C4-2B (cell line): Measurements from ENCODE around the gene RFX8.

Source experiments
- ZFX ChIP-seq: fragments of 450-650 bp; IDR thresholded peaks from 2 replicates; pipeline ENCODE4 v1.6.1; 2017
- TF ChIP-seq, protein P1 (sequence below): fragments of 450-650 bp; conservative IDR thresholded peaks from 2 replicates; pipeline ENCODE4 v1.5.1; 2017; ENCODE audit warnings: mild to moderate bottlenecking

GRCh38 chr2:101359410-101359954 is 115.4 kb downstream of the RFX8 start:
- TF ChIP-seq, protein P1, sequence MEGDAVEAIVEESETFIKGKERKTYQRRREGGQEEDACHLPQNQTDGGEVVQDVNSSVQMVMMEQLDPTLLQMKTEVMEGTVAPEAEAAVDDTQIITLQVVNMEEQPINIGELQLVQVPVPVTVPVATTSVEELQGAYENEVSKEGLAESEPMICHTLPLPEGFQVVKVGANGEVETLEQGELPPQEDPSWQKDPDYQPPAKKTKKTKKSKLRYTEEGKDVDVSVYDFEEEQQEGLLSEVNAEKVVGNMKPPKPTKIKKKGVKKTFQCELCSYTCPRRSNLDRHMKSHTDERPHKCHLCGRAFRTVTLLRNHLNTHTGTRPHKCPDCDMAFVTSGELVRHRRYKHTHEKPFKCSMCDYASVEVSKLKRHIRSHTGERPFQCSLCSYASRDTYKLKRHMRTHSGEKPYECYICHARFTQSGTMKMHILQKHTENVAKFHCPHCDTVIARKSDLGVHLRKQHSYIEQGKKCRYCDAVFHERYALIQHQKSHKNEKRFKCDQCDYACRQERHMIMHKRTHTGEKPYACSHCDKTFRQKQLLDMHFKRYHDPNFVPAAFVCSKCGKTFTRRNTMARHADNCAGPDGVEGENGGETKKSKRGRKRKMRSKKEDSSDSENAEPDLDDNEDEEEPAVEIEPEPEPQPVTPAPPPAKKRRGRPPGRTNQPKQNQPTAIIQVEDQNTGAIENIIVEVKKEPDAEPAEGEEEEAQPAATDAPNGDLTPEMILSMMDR, result no peak
- TF ChIP-seq ZFX, result no peak
